Measurements from ENCODE around the gene CRYAB.

- TF ChIP-seq FOXM1 (IDR thresholded peaks at IDR 0.05; ENCODE audit: borderline replicate concordance): no peak
- TF ChIP-seq BHLHE40 (IDR thresholded peaks at IDR 0.05; ENCODE audit: borderline replicate concordance): no peak
- TF ChIP-seq SUZ12 (IDR thresholded peaks at IDR 0.05): no peak
These were observed 10.1 kb upstream of the CRYAB start for GRCh38 chr11:111921541-111922230.

Data from HEK293T (cell line).